ENCODE data around the gene SELENOT.

SELENOT gene

DNA sequence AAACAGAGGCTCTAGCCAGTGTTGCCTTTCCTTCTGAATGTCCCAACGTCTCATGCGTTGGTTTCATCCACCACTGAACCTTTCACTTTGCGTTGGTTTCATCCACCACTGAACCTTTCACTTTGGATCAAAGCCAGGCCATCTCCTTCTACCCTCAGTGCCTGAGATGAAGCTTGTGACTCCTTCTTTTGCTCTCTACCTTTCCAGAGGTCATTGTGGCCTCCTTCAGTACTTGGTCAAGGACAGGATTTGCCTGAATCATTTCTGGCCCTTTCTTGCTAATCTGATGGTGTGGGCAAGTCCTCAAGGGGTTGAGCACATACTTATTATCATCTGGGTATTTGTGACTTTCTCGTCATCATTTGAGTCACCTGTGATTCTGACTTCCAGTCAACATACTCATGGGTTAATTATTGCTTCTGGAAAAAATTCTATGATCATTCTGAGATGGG is 50.0 kb downstream of the SELENOT start:
- H3K4me3 Mint-ChIP-seq: no peak overlapping the region
- H3K9me3 Mint-ChIP-seq: no peaks in the 10 kb centered on the region
- H3K36me3 Mint-ChIP-seq (ENCODE audit: insufficient read depth): no peaks in the 10 kb centered on the region
- no peaks in the 10 kb centered on the region for H3K4me1 Mint-ChIP-seq (ENCODE audit: low read depth in 2 of 2)
- H3K27ac Mint-ChIP-seq: no peak overlapping the region
- DNase-seq (no peak), ATAC-seq (replicated peaks) (no peak)
- H3K27me3 Mint-ChIP-seq: peaks cover 9 to 17% of the 10 kb centered on the region in 2 donors

DNA sequence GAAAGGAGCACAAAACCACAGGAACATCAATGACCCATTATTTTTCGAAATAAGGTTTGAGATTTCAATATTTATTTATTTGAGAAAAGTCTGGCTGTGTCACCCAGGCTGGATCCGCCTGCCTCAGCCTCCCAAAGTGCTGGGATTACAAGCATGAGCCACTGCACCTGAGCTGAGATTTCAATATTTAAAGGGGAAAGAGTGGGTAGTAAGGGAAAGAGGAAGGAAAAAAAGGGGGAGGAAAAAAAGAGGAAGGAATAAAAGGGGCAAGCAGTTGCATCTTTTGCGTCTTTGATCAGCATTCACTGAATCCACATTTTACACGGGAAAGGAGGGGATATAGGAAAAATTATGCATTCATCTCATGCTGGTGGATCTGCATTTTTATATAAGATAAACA is 53.2 kb downstream of the SELENOT start:
- Mint-ChIP-seq H3K4me1 (ENCODE audit: low read depth in 2 of 2) (peaks cover 0 to 1% of the 10 kb centered on the region in 2 donors), H3K27me3 (peaks cover 16 to 23% of the 10 kb centered on the region in 2 donors), H3K27ac (no peak overlapping the region), H3K4me3 (no peak overlapping the region), H3K36me3 (ENCODE audit: insufficient read depth) (no peaks in the 10 kb centered on the region), H3K9me3 (no peaks in the 10 kb centered on the region)
- DNase-seq (no peak), ATAC-seq (replicated peaks) (no peak)

DNA sequence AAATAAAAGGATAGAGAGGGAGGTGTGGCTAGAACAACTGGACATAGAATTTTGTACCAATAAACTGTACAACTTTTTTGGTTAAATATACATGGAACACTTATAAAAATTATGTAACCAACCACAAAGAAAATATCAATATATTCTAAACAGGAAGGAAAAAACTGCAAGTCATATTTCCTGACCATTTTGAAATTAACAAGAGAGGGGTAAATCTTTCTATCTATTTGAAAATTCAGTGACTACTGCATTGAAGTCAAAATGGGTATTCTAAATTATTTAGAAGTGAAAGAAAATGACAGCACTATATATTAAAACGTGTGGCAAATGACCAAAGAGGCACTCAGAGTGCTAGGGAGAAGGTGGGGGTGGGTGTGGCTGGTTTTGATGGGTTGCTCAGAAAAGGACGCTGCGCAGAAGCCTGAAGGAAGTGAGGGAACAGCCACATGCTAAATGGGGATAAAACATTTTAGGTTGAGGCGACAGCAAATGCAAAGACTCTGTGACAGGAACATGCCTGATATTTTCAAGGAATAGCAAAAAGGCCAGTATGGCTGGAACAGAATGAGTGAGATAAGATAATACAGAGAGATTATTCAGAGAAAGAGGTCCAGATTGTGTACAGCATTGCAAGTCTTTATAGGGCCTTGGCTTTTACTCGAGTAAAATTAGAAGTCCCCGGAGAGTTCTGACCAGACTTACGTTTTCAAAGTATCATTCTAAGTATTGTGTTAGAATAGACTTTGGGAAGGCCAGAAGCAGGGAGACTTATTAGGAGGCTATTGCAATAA is 59.5 kb downstream of the SELENOT start:
- no peak overlapping the region for H3K4me3 Mint-ChIP-seq
- H3K27ac Mint-ChIP-seq: no peak overlapping the region
- peaks cover 18 to 27% of the 10 kb centered on the region in 2 donors for H3K27me3 Mint-ChIP-seq
- H3K36me3 Mint-ChIP-seq (ENCODE audit: insufficient read depth): no peaks in the 10 kb centered on the region
- DNase-seq (no peak), ATAC-seq (replicated peaks) (no peak)
- H3K9me3 Mint-ChIP-seq: no peaks in the 10 kb centered on the region
- peaks cover 10 to 12% of the 10 kb centered on the region in 2 donors for H3K4me1 Mint-ChIP-seq (ENCODE audit: low read depth in 2 of 2)

DNA sequence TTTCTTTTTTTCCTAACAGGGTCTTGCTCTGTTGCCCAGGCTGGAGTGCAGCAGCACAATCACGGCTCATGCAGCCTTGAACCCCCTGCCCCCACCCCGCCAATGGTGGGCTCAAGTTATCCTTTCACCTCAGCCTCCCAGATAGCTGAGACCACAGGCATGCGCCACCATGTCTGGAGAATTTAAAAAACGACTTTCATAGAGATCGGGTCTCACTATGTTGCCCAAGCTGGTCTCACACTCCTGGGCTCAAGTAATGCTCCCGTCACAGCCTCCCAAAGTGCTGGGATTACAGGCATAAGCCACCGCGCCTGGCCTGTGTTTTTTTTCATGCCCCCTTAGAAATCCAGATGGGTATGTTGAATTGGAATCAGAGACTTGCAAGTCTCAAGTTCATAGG is 60.3 kb downstream of the SELENOT start:
- Mint-ChIP-seq H3K27ac (no peak overlapping the region), H3K36me3 (ENCODE audit: insufficient read depth) (no peaks in the 10 kb centered on the region), H3K4me3 (no peak overlapping the region), H3K27me3 (peaks cover 18 to 25% of the 10 kb centered on the region in 2 donors), H3K9me3 (no peaks in the 10 kb centered on the region), H3K4me1 (ENCODE audit: low read depth in 2 of 2) (peaks cover 10 to 12% of the 10 kb centered on the region in 2 donors)
- DNase-seq (no peak), ATAC-seq (replicated peaks) (no peak)

DNA sequence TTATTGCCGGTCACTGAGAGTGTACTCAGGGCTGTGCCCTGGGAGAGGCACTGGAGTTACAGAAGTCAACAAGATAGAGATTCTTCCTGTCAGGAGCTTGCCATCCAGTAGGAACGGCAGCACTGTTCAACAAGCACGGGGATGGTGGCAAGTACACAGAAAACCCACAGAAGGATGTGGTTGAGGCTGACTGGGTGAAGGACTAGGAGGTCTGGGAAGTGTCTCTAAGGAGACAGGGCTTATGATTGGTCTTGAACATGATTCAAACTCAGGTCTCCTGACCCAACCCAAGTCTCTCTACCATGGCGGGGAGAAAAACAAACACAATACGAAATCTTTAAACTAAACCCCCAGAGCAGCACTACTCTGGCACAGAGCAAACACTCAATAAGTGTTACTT is 63.0 kb downstream of the SELENOT start:
- DNase-seq: peak in 1 of 3 experiments; percentile 5
- peaks cover 10 to 11% of the 10 kb centered on the region in 2 donors for H3K4me1 Mint-ChIP-seq (ENCODE audit: low read depth in 2 of 2)

DNA sequence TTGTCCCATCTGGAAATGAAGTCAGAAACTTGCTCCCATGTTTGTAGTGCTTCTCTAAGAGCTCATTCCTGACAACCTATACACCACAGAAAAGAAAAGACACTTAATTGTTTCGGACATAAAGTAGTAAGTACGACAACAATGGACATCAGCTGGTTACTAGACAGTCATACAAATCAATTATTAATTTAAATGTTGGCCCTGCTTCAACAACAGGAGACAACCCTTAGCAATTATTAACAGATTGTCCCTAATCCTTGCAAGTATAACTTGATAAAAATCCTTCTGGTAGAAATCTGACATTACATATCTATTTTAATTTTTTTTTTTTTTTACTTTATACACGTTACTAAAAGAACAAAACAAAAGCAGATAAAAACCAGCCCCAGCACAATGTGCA is 70.8 kb downstream of the SELENOT start:
- peaks cover 2 to 10% of the 10 kb centered on the region in 2 donors for H3K9me3 Mint-ChIP-seq
- H3K27me3 Mint-ChIP-seq: peaks cover 0 to 14% of the 10 kb centered on the region in 2 donors
- no peak for DNase-seq
- H3K36me3 Mint-ChIP-seq (ENCODE audit: insufficient read depth): peaks cover 5% of the 10 kb centered on the region
- no peak for ATAC-seq (replicated peaks)
- H3K4me1 Mint-ChIP-seq (ENCODE audit: low read depth in 2 of 2): no peaks in the 10 kb centered on the region
- H3K27ac Mint-ChIP-seq: no peak overlapping the region
- H3K4me3 Mint-ChIP-seq: no peak overlapping the region

More for the DNA sequence above, 63.0 kb downstream of the SELENOT start:
- peak overlapping the region in 1 of 2 donors; percentile 72 for H3K27ac Mint-ChIP-seq
- no peaks in the 10 kb centered on the region for H3K9me3 Mint-ChIP-seq
- peak overlapping the region in 1 of 2 donors; percentile 44 for H3K4me3 Mint-ChIP-seq
- H3K27me3 Mint-ChIP-seq: peaks cover 11 to 17% of the 10 kb centered on the region in 2 donors
- no peaks in the 10 kb centered on the region for H3K36me3 Mint-ChIP-seq (ENCODE audit: insufficient read depth)
- ATAC-seq (replicated peaks): peak; percentile 76

DNA sequence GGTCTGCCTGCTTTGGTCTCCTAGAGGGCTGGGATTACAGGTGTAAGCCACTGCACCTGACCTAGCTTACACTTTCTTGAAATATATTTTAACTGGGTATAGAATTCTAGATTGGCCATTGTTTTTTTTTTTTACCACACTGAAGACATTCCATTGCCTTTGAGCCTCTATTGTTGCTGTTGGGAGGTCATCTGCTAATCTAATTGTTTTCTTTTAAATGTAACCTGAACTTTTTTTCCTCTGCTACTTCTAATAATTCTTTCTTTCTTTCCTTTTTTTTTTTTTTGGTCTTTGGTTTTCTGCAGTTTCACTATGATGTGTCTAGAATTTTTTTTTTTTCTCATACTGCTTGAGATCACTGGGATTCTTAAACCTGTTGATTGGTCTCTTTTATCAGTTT is 72.5 kb downstream of the SELENOT start:
- H3K27ac Mint-ChIP-seq: no peak overlapping the region

More for the DNA sequence above, 72.5 kb downstream of the SELENOT start:
- Mint-ChIP-seq H3K9me3 (peaks cover 2 to 10% of the 10 kb centered on the region in 2 donors), H3K27me3 (peaks cover 0 to 14% of the 10 kb centered on the region in 2 donors), H3K36me3 (ENCODE audit: insufficient read depth) (peaks cover 5% of the 10 kb centered on the region), H3K4me3 (no peak overlapping the region), H3K4me1 (ENCODE audit: low read depth in 2 of 2) (peaks cover 0 to 3% of the 10 kb centered on the region in 2 donors)
- DNase-seq: no peak
- no peak for ATAC-seq (replicated peaks)

Data from effector memory CD8-positive, alpha-beta T cell (primary cell).